Kidney glomerular epithelial cell (primary cell): ENCODE data around the gene MFSD6L.
"Not testable (repeated sequence)": the region's sequence is repeated elsewhere in the genome, so short reads cannot be mapped to it uniquely, and the experiment has no call there.

Experiments used
- DNase-seq: peaks from one replicate; lab custom pipeline; 2025; lab: John Stamatoyannopoulos, UW

The MFSD6L gene

GRCh38 chr17:8825802-8826201 lies 26.6 kb upstream of the MFSD6L start:
- DNase-seq, result no peak

- DNase-seq, result no peak
Observed at GRCh38 chr17:8823279-8823678, 24.1 kb upstream of the MFSD6L start.

GRCh38 chr17:8822401-8823035 lies 23.4 kb upstream of the MFSD6L start:
- DNase-seq, result no peak

GRCh38 chr17:8821446-8822105 lies 22.4 kb upstream of the MFSD6L start:
- DNase-seq, result no peak

- no peak for DNase-seq
Observed at GRCh38 chr17:8820311-8821010, 21.3 kb upstream of the MFSD6L start.

GRCh38 chr17:8818654-8819330 lies 19.6 kb upstream of the MFSD6L start:
- DNase-seq, result no peak

GRCh38 chr17:8818047-8818446 lies 18.9 kb upstream of the MFSD6L start:
- DNase-seq, result no peak

- DNase-seq, result no peak
Observed at GRCh38 chr17:8806926-8807550, 7.9 kb upstream of the MFSD6L start.

GRCh38 chr17:8806253-8806925 lies 7.2 kb upstream of the MFSD6L start:
- no peak for DNase-seq

- DNase-seq, result not testable (repeated sequence)
Observed at GRCh38 chr17:8805396-8805795, 6.2 kb upstream of the MFSD6L start.

GRCh38 chr17:8803531-8804420 lies 4.6 kb upstream of the MFSD6L start:
- DNase-seq, result no peak

GRCh38 chr17:8801135-8801840 lies 2.1 kb upstream of the MFSD6L start:
- no peak for DNase-seq

- DNase-seq, result no peak
Observed at GRCh38 chr17:8800656-8801055, 1.5 kb upstream of the MFSD6L start.

GRCh38 chr17:8799570-8800212 lies 526 bp upstream of the MFSD6L start:
- no peak for DNase-seq

GRCh38 chr17:8798176-8798845 lies 854 bp downstream of the MFSD6L start:
- no peak for DNase-seq

GRCh38 chr17:8797621-8798175 lies 1.5 kb downstream of the MFSD6L start:
- DNase-seq, result no peak

- DNase-seq, result no peak
Observed at GRCh38 chr17:8794636-8795035, 4.5 kb downstream of the MFSD6L start.

- no peak for DNase-seq
Observed at GRCh38 chr17:8793649-8794048, 5.5 kb downstream of the MFSD6L start.

- no peak for DNase-seq
Observed at GRCh38 chr17:8792646-8793045, 6.5 kb downstream of the MFSD6L start.
